Measurements from ENCODE around the gene CELSR2. TPM values are rescaled to one million over a fixed set of nuclear protein-coding genes. Genes with fewer than 3 reads are reported as not detected.

The CELSR2 gene
- total and polyA plus RNA-seq, 12 donors: 0.93 to 10.6 (median 6.2) TPM

DNA sequence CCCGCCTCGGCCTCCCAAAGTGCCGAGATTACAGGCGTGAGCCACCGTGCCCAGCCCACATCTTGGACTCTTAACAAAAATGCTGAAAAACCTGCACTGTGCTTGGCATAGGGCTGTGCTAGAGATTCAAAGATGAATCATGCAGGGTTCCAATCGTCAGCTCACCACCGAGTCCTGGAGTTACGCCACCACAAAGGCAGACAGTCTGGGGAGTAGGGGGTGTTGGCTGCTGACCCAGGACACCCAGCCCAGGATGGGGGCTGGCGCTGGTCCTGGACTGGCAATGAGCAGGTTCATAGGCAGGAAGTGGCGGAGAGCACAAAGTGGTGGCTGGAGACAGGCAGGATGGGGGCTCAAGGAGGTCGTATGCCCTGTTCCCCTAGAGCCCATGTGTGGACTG lies 17.6 kb downstream of the CELSR2 start:
- H3K36me3 ChIP-seq: no peaks in the 10 kb centered on the region
- H3K4me3 ChIP-seq: no peak overlapping the region
- ATAC-seq (no peak), DNase-seq (no peak)
- WGBS, 2 donors: 85 to 94% methylated on average over 11 of the region's 11 CpGs
- H3K27me3 ChIP-seq: no peaks in the 10 kb centered on the region
- TF ChIP-seq, protein P1, sequence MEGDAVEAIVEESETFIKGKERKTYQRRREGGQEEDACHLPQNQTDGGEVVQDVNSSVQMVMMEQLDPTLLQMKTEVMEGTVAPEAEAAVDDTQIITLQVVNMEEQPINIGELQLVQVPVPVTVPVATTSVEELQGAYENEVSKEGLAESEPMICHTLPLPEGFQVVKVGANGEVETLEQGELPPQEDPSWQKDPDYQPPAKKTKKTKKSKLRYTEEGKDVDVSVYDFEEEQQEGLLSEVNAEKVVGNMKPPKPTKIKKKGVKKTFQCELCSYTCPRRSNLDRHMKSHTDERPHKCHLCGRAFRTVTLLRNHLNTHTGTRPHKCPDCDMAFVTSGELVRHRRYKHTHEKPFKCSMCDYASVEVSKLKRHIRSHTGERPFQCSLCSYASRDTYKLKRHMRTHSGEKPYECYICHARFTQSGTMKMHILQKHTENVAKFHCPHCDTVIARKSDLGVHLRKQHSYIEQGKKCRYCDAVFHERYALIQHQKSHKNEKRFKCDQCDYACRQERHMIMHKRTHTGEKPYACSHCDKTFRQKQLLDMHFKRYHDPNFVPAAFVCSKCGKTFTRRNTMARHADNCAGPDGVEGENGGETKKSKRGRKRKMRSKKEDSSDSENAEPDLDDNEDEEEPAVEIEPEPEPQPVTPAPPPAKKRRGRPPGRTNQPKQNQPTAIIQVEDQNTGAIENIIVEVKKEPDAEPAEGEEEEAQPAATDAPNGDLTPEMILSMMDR (IDR thresholded peaks at IDR 0.05): no peak
- peaks cover 0 to 11% (median 0%) of the 10 kb centered on the region in 9 donors for H3K4me1 ChIP-seq
- intact Hi-C loops (cut with DNase I): loop anchor here in 1 of 10 donors (10.0 kb wide), 1 partner anchor 268 kb away; the partner anchor contains the start of gene GPR61
- H3K9me3 ChIP-seq: no peaks in the 10 kb centered on the region
- H3K27ac ChIP-seq: no peak overlapping the region

GRCh38 chr1:109267743-109268300 lies 18.5 kb downstream of the CELSR2 start:
- no peak overlapping the region for H3K27ac ChIP-seq
- no peaks in the 10 kb centered on the region for H3K27me3 ChIP-seq
- no peaks in the 10 kb centered on the region for H3K9me3 ChIP-seq
- H3K36me3 ChIP-seq: no peaks in the 10 kb centered on the region
- H3K4me1 ChIP-seq: peaks cover 0 to 11% (median 0%) of the 10 kb centered on the region in 9 donors
- ATAC-seq (no peak), DNase-seq (no peak)
- intact Hi-C loops (cut with DNase I): loop anchor here in 1 of 10 donors (10.0 kb wide), 1 partner anchor 267 kb away; the partner anchor contains the start of gene GPR61
- TF ChIP-seq, protein P1 (IDR thresholded peaks at IDR 0.05): no peak
- no peak overlapping the region for H3K4me3 ChIP-seq
- WGBS, 2 donors: 88 to 94% methylated on average over 17 of the region's 17 CpGs

DNA sequence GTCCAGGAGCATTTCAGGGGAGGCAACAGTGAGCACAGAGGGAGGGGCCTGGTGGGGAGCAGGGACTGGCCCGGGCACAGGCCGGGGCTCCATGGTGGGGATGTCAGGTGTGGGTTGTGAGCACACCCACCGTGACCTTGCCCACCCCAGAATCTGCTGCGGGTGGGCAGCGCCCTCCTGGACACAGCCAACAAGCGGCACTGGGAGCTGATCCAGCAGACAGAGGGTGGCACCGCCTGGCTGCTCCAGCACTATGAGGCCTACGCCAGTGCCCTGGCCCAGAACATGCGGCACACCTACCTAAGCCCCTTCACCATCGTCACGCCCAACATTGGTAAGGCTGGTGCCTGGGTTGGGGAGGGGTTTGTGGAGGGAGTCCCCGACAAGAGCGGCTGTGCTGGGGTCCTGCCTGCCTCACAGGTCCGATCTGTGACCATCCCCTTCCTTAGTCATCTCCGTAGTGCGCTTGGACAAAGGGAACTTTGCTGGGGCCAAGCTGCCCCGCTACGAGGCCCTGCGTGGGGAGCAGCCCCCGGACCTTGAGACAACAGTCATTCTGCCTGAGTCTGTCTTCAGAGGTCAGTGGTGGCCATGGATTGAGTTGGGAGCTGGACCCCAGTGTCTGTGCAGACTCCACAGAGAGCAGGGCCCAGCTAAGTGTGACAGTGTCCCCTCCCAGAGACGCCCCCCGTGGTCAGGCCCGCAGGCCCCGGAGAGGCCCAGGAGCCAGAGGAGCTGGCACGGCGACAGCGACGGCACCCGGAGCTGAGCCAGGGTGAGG lies 19.3 kb downstream of the CELSR2 start:
- 91 to 95% methylated on average over 29 of the region's 29 CpGs for WGBS, 2 donors
- Histone ChIP-seq H3K9me3 (no peaks in the 10 kb centered on the region), H3K4me1 (peaks cover 0 to 6% (median 0%) of the 10 kb centered on the region in 9 donors), H3K36me3 (no peaks in the 10 kb centered on the region), H3K27me3 (no peaks in the 10 kb centered on the region), H3K4me3 (no peak overlapping the region), H3K27ac (no peak overlapping the region)
- ATAC-seq: no peak
- no peak for DNase-seq
- intact Hi-C loops (cut with DNase I): loop anchor here in 1 of 10 donors (10.0 kb wide), 1 partner anchor 266 kb away; the partner anchor contains the start of gene GPR61
- TF ChIP-seq, protein P1 (IDR thresholded peaks at IDR 0.05): no peak

DNA sequence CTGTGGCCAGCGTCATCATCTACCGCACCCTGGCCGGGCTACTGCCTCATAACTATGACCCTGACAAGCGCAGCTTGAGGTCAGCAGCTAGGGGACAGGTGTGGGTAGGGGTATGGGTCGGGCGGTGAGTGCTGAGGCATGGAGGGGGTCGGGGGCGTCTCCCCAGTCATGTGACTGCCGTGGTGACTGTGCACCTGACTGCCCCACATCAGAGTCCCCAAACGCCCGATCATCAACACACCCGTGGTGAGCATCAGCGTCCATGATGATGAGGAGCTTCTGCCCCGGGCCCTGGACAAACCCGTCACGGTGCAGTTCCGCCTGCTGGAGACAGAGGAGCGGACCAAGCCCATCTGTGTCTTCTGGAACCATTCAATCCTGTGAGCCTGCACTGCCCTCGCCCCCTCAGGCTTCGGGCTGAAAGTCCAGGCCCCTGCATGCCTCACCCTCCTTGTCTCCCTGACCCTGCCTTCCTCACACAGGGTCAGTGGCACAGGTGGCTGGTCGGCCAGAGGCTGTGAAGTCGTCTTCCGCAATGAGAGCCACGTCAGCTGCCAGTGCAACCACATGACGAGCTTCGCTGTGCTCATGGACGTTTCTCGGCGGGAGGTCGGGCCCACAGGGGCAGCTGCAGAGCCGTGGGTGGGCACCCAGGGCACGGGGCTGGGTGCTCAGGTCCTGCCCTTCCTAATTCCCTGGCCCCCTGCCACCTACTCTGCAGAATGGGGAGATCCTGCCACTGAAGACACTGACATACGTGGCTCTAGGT lies 20.1 kb downstream of the CELSR2 start:
- no peak for ATAC-seq
- DNase-seq: no peak
- Histone ChIP-seq H3K27ac (no peak overlapping the region), H3K36me3 (no peaks in the 10 kb centered on the region), H3K4me3 (no peak overlapping the region), H3K4me1 (peaks cover 0 to 4% (median 0%) of the 10 kb centered on the region in 9 donors), H3K9me3 (no peaks in the 10 kb centered on the region), H3K27me3 (no peaks in the 10 kb centered on the region)
- WGBS, 2 donors: 91 to 93% methylated on average over 33 of the region's 33 CpGs
- TF ChIP-seq, protein P1 (IDR thresholded peaks at IDR 0.05): no peak
- intact Hi-C loops (cut with DNase I): loop anchor here in 1 of 10 donors (10.0 kb wide), 1 partner anchor 265 kb away; the partner anchor contains the start of gene GPR61
